Measurements from ENCODE around the gene VCP.

DNA sequence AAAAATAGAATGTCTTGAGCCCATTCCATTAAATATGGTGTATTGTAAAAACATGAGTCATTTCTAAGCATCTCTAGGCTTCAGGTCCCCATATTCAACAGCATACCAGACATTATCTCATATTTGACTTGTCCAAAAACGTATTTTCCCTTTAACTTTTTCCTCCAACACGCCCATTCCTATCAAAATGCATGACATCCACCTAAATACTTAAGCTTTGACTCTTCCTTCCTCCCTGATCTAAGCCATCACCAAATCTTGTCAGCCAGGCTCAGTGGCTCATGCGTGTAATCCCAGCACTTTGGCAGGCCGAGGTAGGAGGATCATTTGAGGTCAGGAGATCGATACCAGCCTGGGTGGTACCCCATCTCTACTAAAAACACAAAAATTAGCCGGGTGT, 23.9 kb downstream of the VCP start:
- TF ChIP-seq, protein P1, sequence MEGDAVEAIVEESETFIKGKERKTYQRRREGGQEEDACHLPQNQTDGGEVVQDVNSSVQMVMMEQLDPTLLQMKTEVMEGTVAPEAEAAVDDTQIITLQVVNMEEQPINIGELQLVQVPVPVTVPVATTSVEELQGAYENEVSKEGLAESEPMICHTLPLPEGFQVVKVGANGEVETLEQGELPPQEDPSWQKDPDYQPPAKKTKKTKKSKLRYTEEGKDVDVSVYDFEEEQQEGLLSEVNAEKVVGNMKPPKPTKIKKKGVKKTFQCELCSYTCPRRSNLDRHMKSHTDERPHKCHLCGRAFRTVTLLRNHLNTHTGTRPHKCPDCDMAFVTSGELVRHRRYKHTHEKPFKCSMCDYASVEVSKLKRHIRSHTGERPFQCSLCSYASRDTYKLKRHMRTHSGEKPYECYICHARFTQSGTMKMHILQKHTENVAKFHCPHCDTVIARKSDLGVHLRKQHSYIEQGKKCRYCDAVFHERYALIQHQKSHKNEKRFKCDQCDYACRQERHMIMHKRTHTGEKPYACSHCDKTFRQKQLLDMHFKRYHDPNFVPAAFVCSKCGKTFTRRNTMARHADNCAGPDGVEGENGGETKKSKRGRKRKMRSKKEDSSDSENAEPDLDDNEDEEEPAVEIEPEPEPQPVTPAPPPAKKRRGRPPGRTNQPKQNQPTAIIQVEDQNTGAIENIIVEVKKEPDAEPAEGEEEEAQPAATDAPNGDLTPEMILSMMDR (conservative IDR thresholded peaks at IDR 0.05): no peak
- no peak for TF ChIP-seq EZH2 (IDR thresholded peaks at IDR 0.05; ENCODE audit: low read depth)

All from PC-9 (cell line).